GM08714 (cell line): ENCODE measurements around the gene CCDC88C.

Experiments
- H3K4me3 ChIP-seq: fragments of 200-500 bp; sonication (Bioruptor generic); 2 replicates; pipeline ENCODE4 v1.5.1; 2014; ENCODE audit warnings: mild to moderate bottlenecking, low read length, inconsistent platforms
- ZNF274 ChIP-seq: IDR thresholded peaks from 2 replicates; pipeline ENCODE4 v1.6.1; 2012; ENCODE audit warnings: mild to moderate bottlenecking, low read depth, low read length

CCDC88C gene

GRCh38 chr14:91300283-91300895, 117.2 kb downstream of the CCDC88C start:
- H3K4me3 ChIP-seq = no peak overlapping the region
- TF ChIP-seq ZNF274 = no peak

GRCh38 chr14:91299121-91300115, 118.2 kb downstream of the CCDC88C start:
- no peak for TF ChIP-seq ZNF274
- H3K4me3 ChIP-seq = no peak overlapping the region

- TF ChIP-seq ZNF274 = no peak
- no peak overlapping the region for H3K4me3 ChIP-seq
These were observed 119.0 kb downstream of the CCDC88C start for GRCh38 chr14:91298576-91298975.

GRCh38 chr14:91297081-91297711, 120.4 kb downstream of the CCDC88C start:
- no peak overlapping the region for H3K4me3 ChIP-seq
- no peak for TF ChIP-seq ZNF274

GRCh38 chr14:91295851-91296796, 121.5 kb downstream of the CCDC88C start:
- H3K4me3 ChIP-seq = no peak overlapping the region
- TF ChIP-seq ZNF274 = no peak

GRCh38 chr14:91295276-91295845, 122.3 kb downstream of the CCDC88C start:
- TF ChIP-seq ZNF274 = no peak

GRCh38 chr14:91294153-91294552, 123.5 kb downstream of the CCDC88C start:
- no peak overlapping the region for H3K4me3 ChIP-seq
- no peak for TF ChIP-seq ZNF274

More at GRCh38 chr14:91295276-91295845, 122.3 kb downstream of the CCDC88C start:
- no peak overlapping the region for H3K4me3 ChIP-seq

GRCh38 chr14:91293281-91293680, 124.3 kb downstream of the CCDC88C start:
- TF ChIP-seq ZNF274 = no peak
- no peak overlapping the region for H3K4me3 ChIP-seq

- no peak overlapping the region for H3K4me3 ChIP-seq
- TF ChIP-seq ZNF274 = no peak
These were observed 125.1 kb downstream of the CCDC88C start for GRCh38 chr14:91292491-91292890.

GRCh38 chr14:91291786-91292405, 125.7 kb downstream of the CCDC88C start:
- TF ChIP-seq ZNF274 = no peak
- no peak overlapping the region for H3K4me3 ChIP-seq

- H3K4me3 ChIP-seq = no peak overlapping the region
These were observed 126.6 kb downstream of the CCDC88C start for GRCh38 chr14:91290986-91291385.

GRCh38 chr14:91289464-91289863, 128.2 kb downstream of the CCDC88C start:
- H3K4me3 ChIP-seq = no peak overlapping the region
- no peak for TF ChIP-seq ZNF274

More at GRCh38 chr14:91290986-91291385, 126.6 kb downstream of the CCDC88C start:
- no peak for TF ChIP-seq ZNF274

GRCh38 chr14:91288876-91289275, 128.7 kb downstream of the CCDC88C start:
- no peak for TF ChIP-seq ZNF274

More at GRCh38 chr14:91288876-91289275, 128.7 kb downstream of the CCDC88C start:
- H3K4me3 ChIP-seq = no peak overlapping the region
